Measurements from ENCODE around the gene MAPK12.

Gene MAPK12

DNA sequence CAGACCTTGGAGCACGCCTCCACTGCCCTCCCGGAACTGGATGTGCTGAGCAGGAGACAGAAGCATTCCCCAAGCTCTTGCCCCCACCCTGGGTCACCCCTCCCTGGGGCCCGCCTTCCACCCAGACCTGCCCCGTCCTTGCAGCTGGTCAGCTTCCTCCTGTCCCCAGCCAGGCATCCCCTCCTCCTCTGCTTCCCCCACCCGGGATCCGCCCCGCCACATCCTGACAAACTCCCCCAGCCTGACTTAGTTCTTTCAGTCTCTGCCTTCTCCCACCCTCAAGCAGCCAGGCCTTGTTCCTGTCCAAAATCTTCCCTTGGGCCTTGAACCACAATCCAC lies 47.1 kb upstream of the MAPK12 start:
- Mint-ChIP-seq H3K9me3 (no peaks in the 10 kb centered on the region), H3K4me1 (peaks cover 22% of the 10 kb centered on the region), H3K4me3 (peak overlapping the region; percentile 69 to 88 (median 85)), H3K36me3 (ENCODE audit: low read depth) (no peaks in the 10 kb centered on the region), H3K27ac (peak overlapping the region; percentile 93 to 99 (median 97)), H3K27me3 (ENCODE audit: low read depth) (no peaks in the 10 kb centered on the region)
- TF ChIP-seq, protein P1, sequence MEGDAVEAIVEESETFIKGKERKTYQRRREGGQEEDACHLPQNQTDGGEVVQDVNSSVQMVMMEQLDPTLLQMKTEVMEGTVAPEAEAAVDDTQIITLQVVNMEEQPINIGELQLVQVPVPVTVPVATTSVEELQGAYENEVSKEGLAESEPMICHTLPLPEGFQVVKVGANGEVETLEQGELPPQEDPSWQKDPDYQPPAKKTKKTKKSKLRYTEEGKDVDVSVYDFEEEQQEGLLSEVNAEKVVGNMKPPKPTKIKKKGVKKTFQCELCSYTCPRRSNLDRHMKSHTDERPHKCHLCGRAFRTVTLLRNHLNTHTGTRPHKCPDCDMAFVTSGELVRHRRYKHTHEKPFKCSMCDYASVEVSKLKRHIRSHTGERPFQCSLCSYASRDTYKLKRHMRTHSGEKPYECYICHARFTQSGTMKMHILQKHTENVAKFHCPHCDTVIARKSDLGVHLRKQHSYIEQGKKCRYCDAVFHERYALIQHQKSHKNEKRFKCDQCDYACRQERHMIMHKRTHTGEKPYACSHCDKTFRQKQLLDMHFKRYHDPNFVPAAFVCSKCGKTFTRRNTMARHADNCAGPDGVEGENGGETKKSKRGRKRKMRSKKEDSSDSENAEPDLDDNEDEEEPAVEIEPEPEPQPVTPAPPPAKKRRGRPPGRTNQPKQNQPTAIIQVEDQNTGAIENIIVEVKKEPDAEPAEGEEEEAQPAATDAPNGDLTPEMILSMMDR (IDR thresholded peaks at IDR 0.05; ENCODE audit: unreplicated experiment in 3 of 3), result no peak

DNA sequence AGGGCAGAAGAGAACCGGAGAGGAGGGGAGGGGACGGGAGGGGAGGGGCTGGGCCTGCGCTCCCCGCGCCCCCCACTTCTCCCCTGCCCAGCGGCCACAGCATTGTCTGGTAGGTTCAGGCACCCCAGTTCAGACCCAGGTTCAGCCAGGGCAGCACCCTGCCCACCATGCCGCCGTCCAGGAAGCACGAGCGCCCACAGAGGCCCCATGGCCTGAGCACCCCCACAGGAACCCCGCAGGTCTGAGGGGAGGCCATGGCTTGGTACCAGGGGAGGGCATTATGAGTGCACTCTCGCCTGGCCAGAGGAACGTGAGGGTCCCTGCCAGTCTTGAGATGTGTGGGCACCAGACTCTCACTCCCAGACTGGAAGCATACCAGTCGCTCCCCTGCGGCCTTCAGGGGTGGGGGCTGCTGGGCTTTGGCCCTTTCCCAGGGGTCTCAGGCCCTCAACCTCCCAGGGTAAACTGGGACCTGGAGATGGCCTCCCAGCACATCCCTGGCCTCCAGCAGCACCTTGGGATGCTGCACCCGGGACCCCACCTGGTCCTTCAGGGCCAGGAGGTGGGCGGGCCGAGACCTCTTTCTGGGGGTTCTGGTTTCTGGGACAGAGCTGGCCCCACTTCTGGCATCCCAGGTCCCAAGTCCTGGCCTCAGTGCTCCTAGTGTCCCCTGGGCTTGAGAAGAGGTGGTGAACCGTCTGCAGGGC lies 46.6 kb upstream of the MAPK12 start:
- no peaks in the 10 kb centered on the region for H3K27me3 Mint-ChIP-seq (ENCODE audit: low read depth)
- no peaks in the 10 kb centered on the region for H3K9me3 Mint-ChIP-seq
- H3K4me3 Mint-ChIP-seq, result peak overlapping the region; percentile 69 to 88 (median 85)
- peaks cover 25% of the 10 kb centered on the region for H3K4me1 Mint-ChIP-seq
- TF ChIP-seq, protein P1 (IDR thresholded peaks at IDR 0.05; ENCODE audit: unreplicated experiment in 3 of 3), result no peak
- H3K36me3 Mint-ChIP-seq (ENCODE audit: low read depth), result no peaks in the 10 kb centered on the region
- peak overlapping the region; percentile 93 to 99 (median 97) for H3K27ac Mint-ChIP-seq

DNA sequence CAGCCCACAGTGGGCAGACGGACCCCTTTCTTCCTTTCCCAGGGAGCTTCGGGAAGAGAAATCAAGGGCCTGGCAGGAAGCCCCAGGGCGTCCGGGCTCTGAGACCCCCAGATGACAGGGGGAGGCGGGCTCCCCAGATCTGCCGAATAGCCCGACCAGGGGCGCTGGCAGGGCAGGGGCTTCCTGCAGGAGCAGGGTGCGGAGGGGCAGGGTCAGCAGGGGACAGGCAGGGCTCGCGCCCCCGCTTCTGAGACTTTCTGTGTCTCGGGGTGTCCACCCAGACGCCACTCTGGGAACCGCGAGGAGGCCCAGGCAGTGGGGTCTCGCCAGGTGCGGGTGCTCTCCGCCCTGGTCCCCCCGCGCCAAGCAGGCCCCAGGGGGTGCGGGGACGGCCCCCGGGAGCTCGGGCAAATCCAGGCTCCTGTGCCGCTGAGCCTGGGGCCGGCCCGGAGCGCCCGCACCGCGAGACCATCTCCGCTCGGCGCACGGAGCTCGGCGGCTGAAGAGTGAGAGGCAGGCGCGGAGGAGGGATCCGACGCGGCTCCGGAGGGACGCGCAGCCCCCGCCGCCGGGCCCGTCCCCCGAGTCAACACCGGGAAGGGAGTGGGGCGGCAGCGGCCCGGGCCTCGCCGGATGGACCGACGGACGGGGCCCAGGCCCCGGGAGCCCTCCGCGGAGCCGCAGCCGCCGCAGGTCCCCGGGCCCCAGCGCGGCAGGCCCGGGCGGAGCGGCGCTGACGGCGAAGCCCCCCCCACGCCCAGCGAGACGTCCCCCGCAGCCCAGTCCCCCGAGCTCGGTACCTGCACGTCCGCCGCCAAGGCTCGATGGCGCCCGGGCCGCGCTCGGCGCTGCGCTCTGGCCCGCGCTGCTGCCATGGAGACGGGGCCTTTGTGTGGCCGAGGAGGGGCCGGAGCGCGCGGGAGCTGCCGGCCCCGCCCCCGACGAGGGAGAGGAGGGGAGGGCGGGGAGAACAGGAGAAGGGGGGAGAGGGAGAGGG lies 45.6 kb upstream of the MAPK12 start, which contains the start of gene PLXNB2:
TSS of gene PLXNB2 (minus strand) at position 894 of the 997 bp plus-strand sequence. CDS start 17,062 bp downstream, outside the sequence.
- Mint-ChIP-seq H3K9me3 (no peaks in the 10 kb centered on the region), H3K27me3 (ENCODE audit: low read depth) (no peaks in the 10 kb centered on the region), H3K27ac (peak within 1 kb of the TSS; percentile 95 to 99 (median 97)), H3K4me1 (peaks cover 35% of the 10 kb centered on the region), H3K4me3 (peak within 1 kb of the TSS; percentile 88 to 93 (median 92)), H3K36me3 (ENCODE audit: low read depth) (no peaks in the 10 kb centered on the region)
- TF ChIP-seq, protein P1 (IDR thresholded peaks at IDR 0.05; ENCODE audit: unreplicated experiment in 3 of 3), result no peak

DNA sequence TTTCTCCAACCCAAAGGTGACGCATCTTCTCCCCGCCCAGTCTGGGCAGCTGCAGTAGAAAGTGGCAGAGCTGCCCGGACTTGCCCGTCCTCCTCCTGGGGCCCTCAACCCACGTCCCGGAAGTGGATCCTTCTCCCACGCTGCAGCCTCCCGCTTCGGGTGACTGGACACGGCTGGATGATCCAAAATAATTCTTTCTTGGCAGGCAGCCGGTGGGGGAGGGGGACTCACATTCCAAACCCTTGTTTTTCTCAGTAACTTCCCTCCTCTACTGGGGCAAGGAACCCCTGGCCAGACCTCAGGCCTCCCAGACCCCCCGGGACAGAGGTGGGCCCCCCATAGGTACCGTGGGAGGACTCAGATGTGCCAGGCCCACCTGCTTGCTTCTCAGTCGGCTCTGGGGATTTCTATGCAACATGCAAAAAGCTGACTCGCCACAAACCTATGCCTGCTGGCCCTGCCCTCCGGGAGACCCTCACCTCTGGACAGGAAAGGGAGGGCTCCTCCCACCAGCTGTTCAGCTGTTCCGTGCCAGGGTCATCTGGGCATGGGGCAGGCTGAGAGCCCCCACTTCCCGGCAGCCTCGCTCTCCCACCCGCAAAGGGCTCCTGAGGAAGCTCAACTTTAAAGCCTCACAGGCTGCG lies 44.6 kb upstream of the MAPK12 start:
- Mint-ChIP-seq H3K4me1 (peaks cover 43% of the 10 kb centered on the region), H3K36me3 (ENCODE audit: low read depth) (no peaks in the 10 kb centered on the region), H3K27ac (peak overlapping the region; percentile 95 to 99 (median 97)), H3K4me3 (peak overlapping the region; percentile 88 to 93 (median 92)), H3K9me3 (no peaks in the 10 kb centered on the region), H3K27me3 (ENCODE audit: low read depth) (no peaks in the 10 kb centered on the region)
- TF ChIP-seq, protein P1 (IDR thresholded peaks at IDR 0.05; ENCODE audit: unreplicated experiment in 3 of 3), result no peak

DNA sequence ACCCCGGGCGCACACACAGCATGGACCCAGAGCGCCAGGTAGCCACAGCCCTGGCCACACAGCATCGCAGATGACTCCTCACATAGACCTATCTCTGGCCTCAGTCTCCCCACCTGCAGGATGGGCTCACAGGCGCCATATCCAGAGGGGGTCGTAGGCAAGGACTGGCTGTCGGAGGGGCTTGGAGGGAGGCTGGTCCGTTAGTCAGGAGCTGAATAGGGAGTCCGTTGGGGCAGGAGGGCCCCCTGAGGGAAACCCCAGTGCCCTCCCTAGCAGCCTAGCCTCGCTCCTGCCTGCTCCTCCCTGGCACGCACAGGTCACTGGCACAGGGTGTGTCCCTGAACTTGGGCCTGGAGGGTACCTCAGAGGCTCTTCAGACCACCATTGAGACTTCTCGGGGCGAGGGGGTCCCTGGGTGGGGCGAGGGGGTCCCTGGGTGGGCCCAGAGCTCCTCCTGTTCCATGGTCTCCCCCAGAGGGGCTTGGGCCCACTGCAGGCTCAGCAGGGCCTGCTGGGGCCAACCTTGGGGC lies 44.0 kb upstream of the MAPK12 start:
- Mint-ChIP-seq H3K27me3 (ENCODE audit: low read depth) (no peaks in the 10 kb centered on the region), H3K4me3 (peak overlapping the region; percentile 88 to 93 (median 92)), H3K27ac (peak overlapping the region; percentile 95 to 99 (median 97)), H3K36me3 (ENCODE audit: low read depth) (no peaks in the 10 kb centered on the region), H3K9me3 (no peaks in the 10 kb centered on the region), H3K4me1 (peaks cover 46% of the 10 kb centered on the region)
- TF ChIP-seq, protein P1 (IDR thresholded peaks at IDR 0.05; ENCODE audit: unreplicated experiment in 3 of 3), result no peak
